ENCODE results near the gene TRIM72.
"Not testable (repeated sequence)": the region's sequence is repeated elsewhere in the genome, so short reads cannot be mapped to it uniquely, and the experiment has no call there.

The TRIM72 gene

DNA sequence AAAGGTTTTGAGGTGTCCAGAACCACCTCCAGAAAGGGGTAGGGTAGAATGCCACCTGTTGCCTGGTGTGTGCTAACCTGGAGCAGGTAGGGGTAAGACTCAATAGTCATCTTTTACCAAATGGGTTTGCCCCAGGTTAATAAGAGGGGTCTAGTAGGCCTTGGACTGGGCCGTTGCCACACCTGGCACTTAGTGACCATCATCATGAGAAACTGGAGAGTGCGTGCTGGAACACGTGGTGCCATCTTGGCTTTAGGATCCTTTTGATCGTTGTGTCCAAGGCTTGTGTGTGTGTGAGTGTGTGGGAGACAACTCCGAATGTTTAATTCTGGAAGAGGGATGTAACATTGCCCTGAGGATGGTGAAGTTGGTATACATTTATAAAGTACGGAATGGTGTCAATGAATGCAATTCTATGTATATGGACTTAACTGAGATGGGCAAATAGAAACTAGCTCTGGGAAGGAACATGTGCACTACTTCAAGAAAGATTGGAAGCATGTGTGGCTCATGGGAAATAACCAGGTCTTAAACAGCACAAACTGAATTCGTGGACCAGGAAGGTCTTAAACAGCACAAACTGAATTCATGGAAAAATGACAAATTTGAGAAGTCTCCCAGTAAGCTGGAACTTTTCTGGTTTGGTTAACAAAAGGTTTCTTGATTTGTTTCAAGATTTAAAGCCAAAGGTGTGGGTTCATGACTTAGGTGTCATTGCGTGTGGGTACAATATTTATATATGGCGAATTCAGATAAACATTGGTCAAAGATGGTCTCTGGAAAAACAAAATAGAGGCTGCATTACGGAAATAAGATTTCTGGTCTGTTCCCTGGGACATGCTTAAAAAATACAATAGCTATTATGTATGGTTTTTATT, 26.8 kb upstream of the TRIM72 start:
- H3K36me3 ChIP-seq (ENCODE audit: insufficient read depth, low read length): peaks cover 89% of the 10 kb centered on the region
- peaks cover 2% of the 10 kb centered on the region; the same call in 1 of the 2 replicates for H3K4me1 ChIP-seq (ENCODE audit: insufficient read depth, low read length)
- H3K9ac ChIP-seq (ENCODE audit: low read depth, low read length): no peak overlapping the region
- H3K9me3 ChIP-seq (ENCODE audit: control insufficient read depth, insufficient read depth, low read length): no peaks in the 10 kb centered on the region

DNA sequence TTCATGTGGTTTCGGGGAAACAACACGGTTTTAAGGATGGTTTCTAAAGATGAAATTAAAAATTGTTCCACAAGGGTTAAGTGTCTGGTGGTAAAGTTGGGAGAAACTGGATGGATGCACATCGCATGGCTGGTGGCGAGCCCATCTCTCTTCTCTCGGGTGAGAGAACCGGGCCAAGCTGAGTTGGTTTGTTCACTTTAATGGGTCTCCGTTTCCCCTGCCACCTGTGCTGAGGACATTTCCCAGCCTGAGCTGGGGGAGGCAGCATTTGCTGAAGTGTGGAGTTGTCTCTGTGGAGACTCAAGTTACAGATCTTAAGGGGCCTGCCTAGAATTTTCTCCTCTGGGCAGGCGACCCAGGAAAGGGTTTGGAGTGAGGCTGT, 26.1 kb upstream of the TRIM72 start:
- H3K36me3 ChIP-seq (ENCODE audit: insufficient read depth, low read length): peaks cover 90% of the 10 kb centered on the region
- H3K4me1 ChIP-seq (ENCODE audit: insufficient read depth, low read length): peaks cover 1% of the 10 kb centered on the region; the same call in 1 of the 2 replicates
- H3K9me3 ChIP-seq (ENCODE audit: control insufficient read depth, insufficient read depth, low read length): no peaks in the 10 kb centered on the region
- no peak overlapping the region for H3K9ac ChIP-seq (ENCODE audit: low read depth, low read length)

DNA sequence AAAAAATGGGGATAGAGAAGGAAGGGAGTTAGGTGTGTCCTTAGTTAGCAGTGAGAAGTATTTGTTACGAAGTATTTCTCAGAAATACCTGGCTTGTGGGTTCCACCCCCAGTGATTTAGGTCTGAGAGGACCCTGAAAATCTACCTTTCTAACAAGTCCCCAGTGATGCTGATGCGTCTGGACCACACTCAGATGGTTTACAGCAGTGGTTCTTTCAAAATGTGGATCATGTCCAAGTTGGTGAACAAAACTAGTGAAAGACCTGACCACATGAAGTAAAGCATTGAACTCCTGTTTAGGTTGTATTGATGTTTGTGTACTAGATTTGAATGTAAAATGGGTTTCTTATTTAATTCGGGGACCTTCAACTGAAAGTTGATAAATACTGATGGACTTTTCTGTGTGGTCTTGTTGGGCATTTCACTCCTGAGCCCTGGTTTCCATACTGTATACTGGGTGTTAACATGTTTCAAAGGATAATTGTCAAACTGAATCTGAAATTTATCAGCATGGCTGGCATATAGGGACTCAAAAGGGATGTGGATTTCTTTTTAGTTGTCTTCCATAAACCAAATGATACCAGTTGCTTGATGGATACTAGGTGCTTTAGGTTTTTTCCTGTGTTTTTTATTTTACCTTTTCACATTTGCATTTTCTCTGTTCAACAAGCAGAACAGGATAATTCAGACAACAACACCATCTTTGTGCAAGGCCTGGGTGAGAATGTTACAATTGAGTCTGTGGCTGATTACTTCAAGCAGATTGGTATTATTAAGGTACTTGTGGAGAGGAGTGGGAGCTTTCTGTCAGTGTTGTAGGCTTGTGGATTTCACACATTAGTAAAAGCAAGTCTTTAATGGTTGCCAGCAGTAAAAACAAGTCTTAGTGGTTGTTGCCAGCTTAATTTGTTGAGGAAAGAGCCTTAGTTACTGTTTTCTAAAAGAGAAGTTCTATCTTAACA, 25.2 kb upstream of the TRIM72 start:
- no peak overlapping the region for H3K9ac ChIP-seq (ENCODE audit: low read depth, low read length)
- H3K4me1 ChIP-seq (ENCODE audit: insufficient read depth, low read length): no peaks in the 10 kb centered on the region
- no peaks in the 10 kb centered on the region for H3K9me3 ChIP-seq (ENCODE audit: control insufficient read depth, insufficient read depth, low read length)
- peaks cover 88% of the 10 kb centered on the region for H3K36me3 ChIP-seq (ENCODE audit: insufficient read depth, low read length)

DNA sequence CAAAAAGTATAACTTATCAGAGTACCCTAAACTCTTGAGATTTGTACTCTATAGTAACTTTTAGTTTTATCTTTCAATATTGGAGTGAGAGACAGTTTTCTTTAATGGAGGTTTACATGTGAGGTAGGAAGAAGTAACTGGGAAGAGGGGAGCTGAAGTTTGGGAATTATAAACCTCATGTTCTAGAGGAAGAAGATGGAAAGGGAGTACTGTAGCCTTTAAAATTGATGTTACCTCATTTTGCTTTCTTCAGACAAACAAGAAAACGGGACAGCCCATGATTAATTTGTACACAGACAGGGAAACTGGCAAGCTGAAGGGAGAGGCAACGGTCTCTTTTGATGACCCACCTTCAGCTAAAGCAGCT, 24.5 kb upstream of the TRIM72 start:
- Histone ChIP-seq H3K9ac (ENCODE audit: low read depth, low read length) (no peak overlapping the region), H3K9me3 (ENCODE audit: control insufficient read depth, insufficient read depth, low read length) (no peaks in the 10 kb centered on the region), H3K4me1 (ENCODE audit: insufficient read depth, low read length) (no peaks in the 10 kb centered on the region), H3K36me3 (ENCODE audit: insufficient read depth, low read length) (peaks cover 91% of the 10 kb centered on the region)

DNA sequence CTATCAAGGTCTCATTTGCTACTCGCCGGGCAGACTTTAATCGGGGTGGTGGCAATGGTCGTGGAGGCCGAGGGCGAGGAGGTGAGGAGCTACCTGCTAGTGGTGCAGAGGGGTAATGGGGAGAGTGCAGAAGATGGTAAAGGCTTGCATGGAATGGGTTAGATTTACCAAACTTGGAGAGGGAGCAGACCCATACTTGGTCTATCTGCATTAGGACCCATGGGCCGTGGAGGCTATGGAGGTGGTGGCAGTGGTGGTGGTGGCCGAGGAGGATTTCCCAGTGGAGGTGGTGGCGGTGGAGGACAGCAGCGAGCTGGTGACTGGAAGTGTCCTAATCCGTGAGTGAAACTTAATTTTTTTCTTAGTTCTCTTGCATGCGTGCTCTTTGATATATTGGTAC, 23.9 kb upstream of the TRIM72 start:
- H3K36me3 ChIP-seq (ENCODE audit: insufficient read depth, low read length): peaks cover 95% of the 10 kb centered on the region
- no peaks in the 10 kb centered on the region for H3K4me1 ChIP-seq (ENCODE audit: insufficient read depth, low read length)
- no peaks in the 10 kb centered on the region for H3K9me3 ChIP-seq (ENCODE audit: control insufficient read depth, insufficient read depth, low read length)
- no peak overlapping the region for H3K9ac ChIP-seq (ENCODE audit: low read depth, low read length)

DNA sequence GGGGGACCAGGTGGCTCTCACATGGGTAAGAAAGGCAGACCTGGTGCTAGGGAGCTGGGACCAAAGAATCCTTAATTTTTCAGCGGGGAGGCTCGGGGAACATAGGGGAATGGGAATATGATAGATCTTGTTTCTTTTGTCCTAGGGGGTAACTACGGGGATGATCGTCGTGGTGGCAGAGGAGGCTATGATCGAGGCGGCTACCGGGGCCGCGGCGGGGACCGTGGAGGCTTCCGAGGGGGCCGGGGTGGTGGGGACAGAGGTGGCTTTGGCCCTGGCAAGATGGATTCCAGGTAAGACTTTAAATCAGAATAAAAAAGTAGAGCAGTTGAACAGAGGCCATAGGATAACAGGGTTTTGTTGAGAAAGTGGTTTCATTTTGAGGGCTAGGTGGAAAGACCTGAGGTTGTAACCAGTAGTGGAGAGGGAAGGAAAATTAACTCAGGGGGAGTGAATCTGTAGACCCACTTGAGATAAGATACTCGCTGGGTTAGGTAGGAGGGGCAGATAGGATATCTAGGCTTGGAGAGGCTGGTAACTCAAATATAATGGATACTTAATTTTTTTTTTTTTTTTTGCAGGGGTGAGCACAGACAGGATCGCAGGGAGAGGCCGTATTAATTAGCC, 23.0 kb upstream of the TRIM72 start:
- H3K36me3 ChIP-seq (ENCODE audit: insufficient read depth, low read length): peaks cover 95% of the 10 kb centered on the region
- H3K9me3 ChIP-seq (ENCODE audit: control insufficient read depth, insufficient read depth, low read length): no peaks in the 10 kb centered on the region
- H3K4me1 ChIP-seq (ENCODE audit: insufficient read depth, low read length): no peaks in the 10 kb centered on the region
- no peak overlapping the region for H3K9ac ChIP-seq (ENCODE audit: low read depth, low read length)

DNA sequence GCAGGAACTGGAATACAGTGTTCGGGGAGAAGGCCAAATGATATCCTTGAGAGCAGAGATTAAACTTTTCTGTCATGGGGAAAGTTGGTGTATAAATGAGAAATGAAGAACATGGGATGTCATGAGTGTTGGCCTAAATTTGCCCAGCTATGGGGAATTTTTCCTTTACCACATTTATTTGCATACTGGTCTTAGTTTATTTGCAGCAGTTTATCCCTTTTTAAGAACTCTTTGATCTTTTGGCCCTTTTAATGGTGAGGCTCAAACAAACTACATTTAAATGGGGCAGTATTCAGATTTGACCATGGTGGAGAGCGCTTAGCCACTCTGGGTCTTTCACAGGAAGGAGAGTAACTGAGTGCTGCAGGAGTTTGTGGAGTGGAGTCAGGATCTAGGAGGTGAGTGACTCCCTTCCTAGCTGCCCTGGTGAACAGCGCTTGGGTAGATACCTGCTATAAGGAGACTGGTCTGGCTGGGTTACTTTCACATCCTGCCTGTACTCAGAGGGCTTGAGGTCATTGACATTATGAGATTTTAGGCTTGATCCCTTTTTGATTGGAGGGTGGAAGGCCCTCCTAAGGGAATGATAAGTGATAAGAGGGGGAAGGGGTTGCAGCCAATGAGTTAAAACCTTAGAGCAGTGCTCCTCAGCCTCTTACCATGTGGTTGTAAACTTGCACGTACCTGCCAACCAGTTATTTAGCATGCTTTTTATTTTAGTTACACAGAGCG, 22.1 kb upstream of the TRIM72 start:
- Histone ChIP-seq H3K4me1 (ENCODE audit: insufficient read depth, low read length) (no peaks in the 10 kb centered on the region), H3K9ac (ENCODE audit: low read depth, low read length) (no peak overlapping the region), H3K36me3 (ENCODE audit: insufficient read depth, low read length) (peaks cover 92% of the 10 kb centered on the region), H3K9me3 (ENCODE audit: control insufficient read depth, insufficient read depth, low read length) (no peaks in the 10 kb centered on the region)

DNA sequence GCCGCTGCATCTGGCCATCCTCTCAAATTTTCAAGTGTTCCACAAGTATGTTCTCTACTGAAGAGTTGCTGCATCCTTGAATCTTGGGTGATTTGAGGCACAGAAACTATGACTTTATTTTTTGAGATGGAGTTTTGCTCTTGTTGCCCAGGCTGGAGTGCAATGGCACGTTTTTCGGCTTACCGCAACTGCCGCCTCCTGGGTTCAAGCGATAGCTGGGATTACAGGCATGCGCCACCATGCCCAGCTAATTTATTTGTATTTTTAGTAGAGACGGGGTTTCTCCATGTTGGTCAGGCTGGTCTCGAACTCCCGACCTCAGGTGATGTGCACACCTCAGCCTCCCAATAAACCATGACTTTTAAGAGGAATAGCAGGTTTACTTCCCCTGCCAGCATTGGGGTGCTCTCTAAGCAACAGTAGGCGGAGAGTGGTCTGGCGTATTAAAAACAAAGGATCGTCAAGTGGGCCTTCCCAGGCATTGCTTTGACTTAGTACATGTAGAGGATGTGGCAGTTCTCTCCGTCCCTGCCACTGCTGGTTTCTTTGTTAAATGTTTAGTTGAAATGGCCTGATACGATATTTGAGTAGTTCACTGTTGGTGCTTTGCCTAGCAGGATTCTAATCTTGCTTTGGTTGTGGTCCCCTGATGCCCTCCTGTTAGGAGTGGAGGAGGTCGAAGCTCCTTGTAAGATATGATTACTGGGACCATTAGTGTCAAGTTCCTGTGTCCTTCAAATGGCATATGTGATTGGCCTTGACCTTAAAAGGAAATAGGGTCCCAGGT, 20.9 kb upstream of the TRIM72 start:
- no peaks in the 10 kb centered on the region for H3K4me1 ChIP-seq (ENCODE audit: insufficient read depth, low read length)
- H3K9me3 ChIP-seq (ENCODE audit: control insufficient read depth, insufficient read depth, low read length): no peaks in the 10 kb centered on the region
- H3K9ac ChIP-seq (ENCODE audit: low read depth, low read length): no peak overlapping the region
- peaks cover 80% of the 10 kb centered on the region for H3K36me3 ChIP-seq (ENCODE audit: insufficient read depth, low read length)

DNA sequence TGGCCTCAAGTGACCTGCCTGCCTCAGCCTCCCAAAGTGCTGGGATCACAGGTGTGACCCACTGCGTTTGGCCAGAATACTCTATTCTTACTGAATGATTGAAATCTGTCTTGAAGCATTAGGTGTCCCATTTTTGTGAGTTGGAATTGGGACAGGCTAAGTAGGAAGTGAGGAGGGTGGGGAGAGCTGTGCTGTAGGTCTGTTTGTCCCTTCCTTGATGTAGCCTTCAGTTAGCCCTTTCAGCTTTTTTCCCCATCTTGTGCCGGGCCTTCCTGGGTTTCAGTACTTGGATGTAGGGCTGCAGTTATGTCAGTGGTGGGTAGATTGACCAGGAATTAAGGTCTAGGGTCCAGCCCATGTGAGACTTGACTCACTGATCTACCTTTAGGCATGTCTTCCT, 20.0 kb upstream of the TRIM72 start:
- H3K36me3 ChIP-seq (ENCODE audit: insufficient read depth, low read length): peaks cover 72% of the 10 kb centered on the region
- H3K9me3 ChIP-seq (ENCODE audit: control insufficient read depth, insufficient read depth, low read length): no peaks in the 10 kb centered on the region
- no peaks in the 10 kb centered on the region for H3K4me1 ChIP-seq (ENCODE audit: insufficient read depth, low read length)
- H3K9ac ChIP-seq (ENCODE audit: low read depth, low read length): no peak overlapping the region

DNA sequence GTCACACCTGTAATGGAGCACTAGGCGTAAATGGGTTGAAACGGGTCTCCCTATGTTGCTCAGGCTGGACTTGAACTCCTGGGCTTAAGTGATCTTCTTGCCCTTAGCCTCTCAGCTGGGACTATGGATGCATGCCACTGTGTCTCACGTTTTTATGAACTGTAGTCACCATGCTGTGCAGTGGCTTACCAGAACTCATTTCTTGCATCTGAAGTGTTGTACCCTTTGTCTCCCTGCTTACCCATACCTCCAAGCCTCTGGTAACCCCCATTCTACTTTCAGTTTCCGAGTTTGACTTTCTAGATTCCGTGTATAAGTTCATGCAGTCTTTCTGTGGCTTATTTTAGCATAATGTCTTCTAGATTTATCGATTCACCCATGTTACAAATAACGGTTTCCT, 19.0 kb upstream of the TRIM72 start:
- peaks cover 65% of the 10 kb centered on the region for H3K36me3 ChIP-seq (ENCODE audit: insufficient read depth, low read length)

DNA sequence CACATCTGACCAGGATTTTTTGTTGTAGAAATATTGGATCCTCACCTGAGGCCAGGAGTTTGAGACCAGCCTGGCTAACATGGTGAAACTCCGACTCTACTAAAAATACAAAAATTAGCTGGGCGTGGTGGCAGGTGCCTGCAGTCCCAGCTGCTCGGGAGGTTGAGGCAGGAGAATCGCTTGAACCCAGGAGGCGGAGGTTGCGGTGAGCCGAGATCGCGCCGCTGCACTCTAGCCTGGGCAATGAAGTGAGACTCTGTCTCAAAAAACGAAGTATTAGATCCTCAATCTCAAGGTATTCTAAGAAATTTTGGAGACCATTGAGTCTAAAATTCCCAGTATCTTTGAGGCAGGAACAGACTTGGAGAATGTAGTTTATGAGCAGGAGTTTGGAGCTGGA, 18.1 kb upstream of the TRIM72 start:
- H3K9me3 ChIP-seq (ENCODE audit: control insufficient read depth, insufficient read depth, low read length); H3K9ac ChIP-seq (ENCODE audit: low read depth, low read length); H3K4me1 ChIP-seq (ENCODE audit: insufficient read depth, low read length): not testable (repeated sequence)
- peaks cover 55% of the 10 kb centered on the region for H3K36me3 ChIP-seq (ENCODE audit: insufficient read depth, low read length)

More for the DNA sequence above, 19.0 kb upstream of the TRIM72 start:
- Histone ChIP-seq H3K9ac (ENCODE audit: low read depth, low read length) (no peak overlapping the region), H3K9me3 (ENCODE audit: control insufficient read depth, insufficient read depth, low read length) (no peaks in the 10 kb centered on the region), H3K4me1 (ENCODE audit: insufficient read depth, low read length) (no peaks in the 10 kb centered on the region)

DNA sequence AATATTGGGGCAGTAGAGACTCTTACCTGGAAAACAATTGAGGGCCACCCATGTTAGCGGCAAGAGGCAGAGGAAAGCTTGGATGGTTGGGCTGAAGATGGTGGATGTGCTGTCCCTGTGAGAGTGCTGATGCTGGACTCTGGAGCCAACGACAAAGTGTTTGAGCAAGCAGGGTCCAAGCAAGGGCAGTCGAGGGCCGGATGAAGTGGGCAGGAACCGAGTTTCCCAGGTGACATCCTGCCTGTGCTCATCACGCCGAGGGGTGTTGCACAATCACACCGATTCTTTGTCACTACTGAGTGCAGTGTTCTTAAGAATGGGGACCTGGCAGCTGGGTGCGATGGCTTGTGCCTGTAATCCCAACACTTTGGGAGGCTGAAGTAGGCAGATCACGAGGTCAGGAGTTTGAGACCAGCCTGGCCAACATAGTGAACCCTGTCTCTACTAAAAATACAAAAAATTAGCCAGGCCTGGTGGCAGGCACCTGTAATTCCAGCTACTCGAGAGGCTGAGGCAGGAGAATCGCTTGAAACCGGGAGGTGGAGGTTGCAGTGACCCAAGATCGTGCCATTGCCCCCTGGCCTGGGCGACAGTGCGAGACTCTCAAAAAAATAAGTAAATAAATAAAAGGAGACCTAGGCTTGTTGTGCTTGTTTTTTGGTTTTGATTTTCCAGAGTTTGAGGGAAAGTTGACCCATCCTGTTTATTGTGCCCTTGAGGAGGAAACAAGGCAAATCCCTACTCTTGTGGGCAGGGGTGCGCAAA, 17.4 kb upstream of the TRIM72 start:
- Histone ChIP-seq H3K9ac (ENCODE audit: low read depth, low read length) (no peak overlapping the region), H3K36me3 (ENCODE audit: insufficient read depth, low read length) (peaks cover 49% of the 10 kb centered on the region), H3K4me1 (ENCODE audit: insufficient read depth, low read length) (peaks cover 7% of the 10 kb centered on the region; the same call in 1 of the 2 replicates), H3K9me3 (ENCODE audit: control insufficient read depth, insufficient read depth, low read length) (no peaks in the 10 kb centered on the region)

All from ES-I3 (cell line).